Measurements from ENCODE around the gene JUNB.
"Not testable (repeated sequence)": the region's sequence is repeated elsewhere in the genome, so short reads cannot be mapped to it uniquely, and the experiment has no call there.

The JUNB gene

GRCh38 chr19:12789098-12789903 lies 2.0 kb upstream of the JUNB start:
- DNase-seq: no peak

- peak; percentile 99 to 100 (median 100) for DNase-seq
These were observed 1.2 kb upstream of the JUNB start for GRCh38 chr19:12789904-12790619.

- DNase-seq: peak; percentile 35 to 59 (median 54)
These were observed 500 bp upstream of the JUNB start for GRCh38 chr19:12790628-12791344.

GRCh38 chr19:12792051-12792852 lies 966 bp downstream of the JUNB start:
- peak; percentile 66 to 83 (median 76) for DNase-seq

- peak in 1 of 4 experiments; percentile 39 for DNase-seq
These were observed 1.6 kb downstream of the JUNB start for GRCh38 chr19:12792853-12793289.

GRCh38 chr19:12793290-12794195 lies 2.3 kb downstream of the JUNB start:
- DNase-seq: peak; percentile 95 to 98 (median 96)

- peak; percentile 48 to 64 (median 58) for DNase-seq
These were observed 3.1 kb downstream of the JUNB start for GRCh38 chr19:12794196-12794941.

GRCh38 chr19:12794971-12795381 lies 3.7 kb downstream of the JUNB start:
- DNase-seq: peak; percentile 30 to 57 (median 47)

- peak; percentile 89 to 90 (median 89) for DNase-seq
These were observed 5.1 kb downstream of the JUNB start for GRCh38 chr19:12796146-12797071.

- DNase-seq: no peak
These were observed 5.9 kb downstream of the JUNB start for GRCh38 chr19:12797141-12797587.

- not testable (repeated sequence) for DNase-seq
These were observed 6.3 kb downstream of the JUNB start for GRCh38 chr19:12797607-12798006.

GRCh38 chr19:12799742-12800465 lies 8.6 kb downstream of the JUNB start:
- no peak for DNase-seq

GRCh38 chr19:12800466-12800770 lies 9.1 kb downstream of the JUNB start:
- DNase-seq: no peak

- DNase-seq: peak in 2 of 4 experiments; percentile 11 to 21
These were observed 9.7 kb downstream of the JUNB start for GRCh38 chr19:12800923-12801465.

- DNase-seq: peak; percentile 50 to 76 (median 62)
These were observed 10.4 kb downstream of the JUNB start, which contains the start of the genes PRDX2 and THSD8 for GRCh38 chr19:12801466-12802266. PRDX2 (minus strand) TSS chr19:12801800; CDS start chr19:12801261, 539 bp downstream. THSD8 (plus strand) TSS chr19:12802069; CDS start chr19:12802072, 3 bp downstream.

- peak in 3 of 4 experiments; percentile 16 to 37 (median 33) for DNase-seq
These were observed 11.2 kb downstream of the JUNB start for GRCh38 chr19:12802267-12803106.
